D721Med (cell line): ENCODE measurements around the gene PRMT7.

Experiments used
- DNase-seq: peaks from one replicate; pipeline ENCODE4 v3.0.0; 2011; ENCODE audit warnings: low spot score; ENCODE audit not compliant: insufficient read length
- FAIRE-seq: peaks from 2 replicates; lab custom pipeline; 2011; peaks lifted over from hg19 to GRCh38; lab: Jason Lieb, UNC
- TF ChIP-seq, protein P1 (sequence below): IDR thresholded peaks from 2 replicates; pipeline ENCODE4 v1.5.1; 2012; ENCODE audit warnings: mild to moderate bottlenecking, control low read depth; ENCODE audit not compliant: insufficient read depth; ENCODE audit errors: missing control alignments

Gene PRMT7

DNA sequence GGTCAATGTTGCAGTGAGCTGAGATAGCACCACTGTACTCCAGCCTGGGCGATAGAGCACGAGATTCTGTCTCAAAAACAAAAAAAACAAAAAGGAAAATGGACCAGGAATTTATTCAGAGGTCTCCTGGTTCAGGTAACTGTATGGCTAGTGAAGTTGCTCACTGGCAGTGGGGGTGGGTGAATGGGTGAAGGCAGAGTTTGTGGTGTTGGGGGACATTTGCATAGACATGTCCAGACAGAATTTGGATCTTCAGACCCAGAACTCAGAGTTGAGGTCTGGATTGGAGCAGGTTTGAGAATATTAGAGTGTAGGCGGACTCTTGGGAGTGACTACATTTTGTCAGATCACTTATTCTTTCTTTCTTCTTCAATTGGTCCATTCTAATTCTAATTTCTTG is 82.5 kb downstream of the PRMT7 start:
- TF ChIP-seq, protein P1, sequence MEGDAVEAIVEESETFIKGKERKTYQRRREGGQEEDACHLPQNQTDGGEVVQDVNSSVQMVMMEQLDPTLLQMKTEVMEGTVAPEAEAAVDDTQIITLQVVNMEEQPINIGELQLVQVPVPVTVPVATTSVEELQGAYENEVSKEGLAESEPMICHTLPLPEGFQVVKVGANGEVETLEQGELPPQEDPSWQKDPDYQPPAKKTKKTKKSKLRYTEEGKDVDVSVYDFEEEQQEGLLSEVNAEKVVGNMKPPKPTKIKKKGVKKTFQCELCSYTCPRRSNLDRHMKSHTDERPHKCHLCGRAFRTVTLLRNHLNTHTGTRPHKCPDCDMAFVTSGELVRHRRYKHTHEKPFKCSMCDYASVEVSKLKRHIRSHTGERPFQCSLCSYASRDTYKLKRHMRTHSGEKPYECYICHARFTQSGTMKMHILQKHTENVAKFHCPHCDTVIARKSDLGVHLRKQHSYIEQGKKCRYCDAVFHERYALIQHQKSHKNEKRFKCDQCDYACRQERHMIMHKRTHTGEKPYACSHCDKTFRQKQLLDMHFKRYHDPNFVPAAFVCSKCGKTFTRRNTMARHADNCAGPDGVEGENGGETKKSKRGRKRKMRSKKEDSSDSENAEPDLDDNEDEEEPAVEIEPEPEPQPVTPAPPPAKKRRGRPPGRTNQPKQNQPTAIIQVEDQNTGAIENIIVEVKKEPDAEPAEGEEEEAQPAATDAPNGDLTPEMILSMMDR: no peak
- DNase-seq (no peak), FAIRE-seq (no peak)

DNA sequence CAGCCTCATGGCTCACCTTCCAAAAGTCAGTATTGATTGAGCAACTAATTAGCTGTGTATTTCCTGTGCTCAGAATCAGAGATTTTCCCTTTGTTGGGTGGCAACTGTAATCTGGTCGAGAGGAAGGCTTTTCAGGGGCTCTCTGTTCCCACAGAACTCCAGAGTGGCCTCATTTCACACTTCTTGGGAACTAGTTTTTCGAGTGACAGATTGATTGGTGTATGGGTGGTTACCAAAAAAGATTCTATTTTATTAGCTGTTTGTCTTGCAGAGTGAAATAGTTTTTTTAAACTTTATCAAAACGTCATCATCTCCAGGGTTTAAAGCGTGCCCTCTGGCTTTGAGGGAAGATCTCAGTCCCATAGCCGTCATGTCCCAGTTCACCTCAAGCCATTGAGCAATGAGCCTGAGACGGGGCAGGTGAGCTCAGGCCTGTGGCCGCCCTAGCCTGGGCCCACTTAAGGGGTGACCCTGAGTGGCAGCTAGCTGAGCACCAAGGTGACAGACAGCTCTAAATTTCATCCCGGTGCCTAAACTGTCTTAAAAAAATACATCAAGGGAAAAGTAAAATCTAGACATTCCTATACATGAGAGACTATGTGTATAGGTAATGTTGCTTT is 84.5 kb downstream of the PRMT7 start:
- no peak for DNase-seq
- FAIRE-seq: no peak
- TF ChIP-seq, protein P1: no peak

DNA sequence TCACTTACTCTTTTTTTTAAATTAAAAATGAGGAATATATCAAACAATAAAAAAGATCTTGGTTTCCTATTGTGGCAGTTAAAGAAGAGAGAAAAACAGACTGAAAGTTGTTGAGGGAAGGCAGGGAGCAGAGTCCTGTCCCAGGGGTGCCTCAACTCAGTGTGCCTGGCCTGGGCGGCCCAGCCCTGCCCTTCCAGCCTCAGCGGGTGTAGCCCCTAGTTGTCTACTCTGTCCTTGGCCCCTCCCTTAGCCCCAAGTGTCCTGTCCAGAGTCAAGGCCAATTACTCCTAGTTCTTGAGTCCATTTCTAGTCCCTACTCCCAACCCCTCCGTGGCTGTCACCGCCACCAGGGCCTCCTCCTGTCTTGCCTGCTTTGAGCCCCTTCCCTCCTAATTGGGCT is 85.0 kb downstream of the PRMT7 start:
- FAIRE-seq: no peak
- no peak for DNase-seq
- TF ChIP-seq, protein P1: no peak

DNA sequence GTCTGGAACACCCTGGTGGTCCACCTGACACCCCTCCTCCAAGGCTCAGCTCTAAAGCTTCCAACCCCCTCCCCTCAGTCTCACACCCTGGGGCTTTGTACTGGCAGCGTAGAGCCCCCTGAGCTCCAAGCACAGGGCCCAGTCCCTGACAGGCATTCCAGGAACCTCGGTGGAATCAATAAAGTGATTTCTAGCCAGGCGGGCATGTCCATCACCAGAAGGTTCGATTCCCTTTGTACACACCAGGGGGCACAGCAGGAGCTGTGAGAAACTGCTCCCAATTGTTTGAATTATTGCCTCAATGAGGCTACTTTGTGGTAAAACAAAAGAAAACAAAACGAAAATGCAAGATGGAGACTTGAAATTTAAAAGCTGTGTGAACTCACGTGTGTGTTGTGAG is 85.7 kb downstream of the PRMT7 start:
- no peak for FAIRE-seq
- no peak for DNase-seq
- TF ChIP-seq, protein P1: peak; percentile 72

DNA sequence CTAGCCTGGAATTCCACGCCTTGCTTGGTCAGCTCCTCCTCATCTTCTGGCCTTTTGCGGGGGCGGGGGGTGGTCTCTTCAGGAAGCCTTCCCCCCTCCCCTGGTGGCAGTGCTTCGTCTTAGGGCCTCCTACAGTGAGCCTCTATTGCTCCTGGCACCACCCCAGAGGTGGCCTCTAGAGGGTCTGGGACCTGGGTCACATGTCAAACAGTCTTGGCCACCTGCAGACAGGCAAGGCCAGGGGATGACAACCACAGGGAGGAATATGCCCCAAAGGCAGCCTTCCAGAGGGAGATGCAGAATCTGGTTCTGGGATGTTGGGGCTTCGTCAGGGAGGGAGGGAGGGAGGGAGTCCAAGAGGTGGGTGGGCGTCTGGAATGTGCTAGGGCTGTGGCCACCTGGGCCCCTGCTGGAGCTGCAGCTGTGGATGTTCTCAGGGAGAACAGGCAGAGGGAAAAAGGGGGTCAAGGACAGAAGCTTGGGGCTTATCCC is 86.9 kb downstream of the PRMT7 start:
- no peak for FAIRE-seq
- DNase-seq: no peak
- TF ChIP-seq, protein P1: no peak

DNA sequence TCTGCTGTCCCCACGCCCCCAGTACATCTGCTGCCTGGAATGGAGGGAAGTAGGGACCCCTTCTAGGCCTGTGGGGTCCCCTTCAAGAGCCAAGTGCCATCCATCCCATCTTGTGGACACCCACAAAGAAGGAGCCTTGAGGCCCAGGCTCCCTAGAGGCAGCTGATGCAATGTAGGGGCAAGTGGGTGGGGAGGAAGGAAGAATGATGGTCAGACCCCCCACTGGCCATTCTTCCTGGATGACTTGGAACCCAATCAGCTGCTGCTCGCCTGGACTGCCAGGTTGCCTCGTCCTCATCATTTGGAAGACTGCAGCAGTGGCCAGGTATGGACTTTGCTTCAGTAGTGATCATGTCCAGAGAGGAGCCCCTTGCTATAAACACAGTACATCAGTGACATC is 88.6 kb downstream of the PRMT7 start:
- DNase-seq (no peak), FAIRE-seq (no peak)
- TF ChIP-seq, protein P1: no peak
